ENCODE results near the gene GPRIN3.
"Not testable (repeated sequence)": the region's sequence is repeated elsewhere in the genome, so short reads cannot be mapped to it uniquely, and the experiment has no call there.

GPRIN3 gene

DNA sequence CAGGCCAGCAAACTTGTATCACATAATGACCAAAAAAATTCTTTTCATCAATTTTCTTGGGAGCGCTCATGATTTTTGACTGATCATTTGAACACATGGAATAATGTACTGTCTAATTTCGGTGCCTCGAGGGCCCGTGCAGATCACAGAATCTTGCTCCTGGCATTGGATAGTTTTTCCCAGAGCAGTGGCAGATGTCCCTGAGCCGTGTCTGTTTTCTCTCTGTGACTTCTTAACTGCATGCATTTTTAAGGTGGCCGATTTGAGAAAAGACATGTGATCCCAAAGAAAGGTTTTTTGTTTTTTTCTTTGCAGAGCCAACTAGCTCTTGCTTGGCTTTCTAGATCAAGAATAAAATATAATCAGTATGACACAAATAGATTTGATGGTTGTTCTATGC, 19.7 kb downstream of the GPRIN3 start:
- no peak for DNase-seq

DNA sequence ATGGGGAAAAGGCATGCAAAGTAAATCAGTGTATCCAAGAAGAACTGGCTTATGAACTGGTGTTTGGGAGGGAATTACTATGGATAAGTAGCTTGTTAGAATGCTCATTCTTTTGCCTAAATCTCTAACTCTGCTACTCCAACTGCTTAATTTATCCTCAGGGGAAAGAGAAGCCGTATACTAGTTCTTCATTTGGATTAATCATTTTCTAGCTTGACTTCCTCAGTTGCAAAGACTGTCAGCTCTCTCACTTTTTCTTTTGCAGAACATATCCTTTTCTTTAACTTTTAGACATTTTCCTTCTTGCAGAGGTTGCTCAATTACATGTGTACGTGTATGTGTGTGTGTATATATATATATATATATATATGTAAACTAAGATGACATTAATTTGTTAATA, 21.9 kb downstream of the GPRIN3 start:
- no peak for DNase-seq

DNA sequence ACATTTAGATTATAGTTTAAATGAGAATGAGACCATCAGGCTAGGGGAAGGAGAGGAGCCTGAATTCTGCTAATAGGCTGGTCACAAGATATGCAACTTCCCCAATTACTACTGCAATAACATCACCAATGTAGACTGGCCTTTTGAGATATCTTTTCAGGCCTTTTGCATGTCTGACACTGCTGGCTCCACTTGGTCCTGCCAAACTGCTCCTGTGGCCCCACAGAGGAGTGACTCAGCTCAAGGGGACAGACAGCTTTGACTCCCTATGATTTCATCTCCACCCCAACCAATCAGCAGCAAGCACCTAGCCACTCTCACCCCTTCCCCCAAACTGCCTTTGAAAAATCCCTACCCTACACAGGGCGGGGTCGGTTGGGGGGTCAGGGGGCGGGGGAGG, 22.8 kb downstream of the GPRIN3 start:
- no peak for DNase-seq

DNA sequence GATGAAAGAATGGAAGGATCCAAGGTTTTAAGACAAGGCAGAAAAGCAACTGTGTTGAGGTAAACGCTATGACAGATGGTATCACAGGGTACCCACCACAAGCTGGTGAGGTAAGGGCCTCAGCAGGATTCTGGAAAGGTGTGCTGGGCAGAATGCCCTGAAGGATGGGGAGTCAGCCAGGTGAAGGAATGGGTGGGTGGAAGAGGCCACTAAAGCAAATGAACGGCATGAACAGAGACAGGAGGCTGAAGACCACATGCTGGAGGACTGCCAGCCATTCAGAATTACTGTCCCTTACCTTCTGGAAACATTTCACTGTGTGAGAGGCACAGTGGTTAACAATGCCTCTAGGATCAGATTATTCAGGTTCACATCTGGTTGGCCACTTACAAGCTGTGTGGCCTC, 23.6 kb downstream of the GPRIN3 start:
- DNase-seq: no peak

DNA sequence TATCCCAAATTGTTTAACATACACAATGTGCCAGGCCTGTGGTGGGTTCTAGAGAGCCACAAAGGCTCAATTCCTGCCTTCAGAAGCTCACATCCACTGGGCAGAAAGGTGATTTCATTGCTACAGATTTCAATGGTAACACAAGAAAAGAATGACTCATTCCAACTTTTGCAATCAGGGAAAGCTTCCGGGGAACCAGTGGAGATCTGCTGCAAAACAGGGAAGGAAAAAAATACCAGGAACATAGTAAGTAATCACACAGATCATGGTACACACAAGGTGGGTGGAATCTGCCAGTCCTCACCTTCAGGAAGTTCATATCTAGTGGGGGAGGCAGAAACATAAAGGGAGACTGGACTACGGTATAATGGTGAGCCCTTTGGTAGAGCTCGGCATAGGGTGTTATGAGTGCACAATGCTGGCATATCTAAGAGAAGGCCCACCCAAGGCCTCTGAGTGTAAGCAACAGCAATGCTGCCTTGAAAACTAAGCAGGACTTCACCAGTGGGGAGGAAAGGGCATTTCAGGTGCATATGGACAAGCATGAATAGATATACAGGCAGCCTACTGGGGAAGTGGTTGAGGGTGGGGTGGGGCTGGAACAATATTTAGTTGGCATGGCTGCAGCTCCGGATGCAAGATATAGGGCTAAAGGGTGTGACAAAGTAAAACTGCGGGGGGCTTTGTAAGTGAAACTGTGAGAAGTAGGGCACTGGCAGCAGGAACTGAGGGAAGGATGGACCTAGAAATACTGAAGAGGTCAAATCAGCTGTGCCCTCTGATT, 24.2 kb downstream of the GPRIN3 start:
- DNase-seq: no peak

DNA sequence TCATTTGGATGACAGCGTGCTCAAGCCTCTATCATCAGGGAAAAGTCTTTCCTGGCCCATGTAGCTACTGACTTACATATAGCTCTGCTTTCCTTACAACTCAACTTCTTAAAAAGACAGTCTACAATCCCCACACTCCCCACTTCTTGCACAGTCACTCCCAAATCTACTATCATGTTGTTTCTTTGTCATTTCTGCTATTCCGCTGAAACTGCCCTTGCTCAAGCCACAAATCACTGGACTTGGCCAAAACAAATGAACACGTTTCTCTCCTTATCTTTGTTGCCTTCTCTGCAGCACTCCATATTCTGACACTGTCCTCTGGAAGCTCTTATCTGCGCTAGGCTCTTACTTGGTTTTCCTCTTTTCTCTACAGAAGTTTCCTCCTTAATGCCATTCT, 28.2 kb downstream of the GPRIN3 start:
- no peak for DNase-seq

DNA sequence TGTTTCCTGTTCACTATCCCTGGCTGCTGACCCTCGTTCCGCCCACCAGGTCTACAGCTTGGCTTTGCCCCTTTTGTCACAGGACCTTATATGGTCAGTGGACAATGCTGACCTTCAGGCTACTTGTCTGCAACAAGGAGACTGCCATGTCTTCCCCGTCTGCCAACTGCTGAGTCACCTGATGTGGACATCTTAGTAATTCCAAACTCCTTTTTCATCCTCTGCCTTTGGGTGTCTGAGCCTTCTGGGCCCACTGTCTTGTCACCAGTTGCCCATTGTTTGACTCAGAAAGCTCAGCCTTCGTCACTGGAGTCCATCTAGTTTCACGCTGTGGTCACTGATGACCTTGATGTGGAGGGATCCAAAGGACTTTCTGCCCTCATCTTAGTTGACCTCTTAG, 30.2 kb downstream of the GPRIN3 start:
- DNase-seq: no peak

DNA sequence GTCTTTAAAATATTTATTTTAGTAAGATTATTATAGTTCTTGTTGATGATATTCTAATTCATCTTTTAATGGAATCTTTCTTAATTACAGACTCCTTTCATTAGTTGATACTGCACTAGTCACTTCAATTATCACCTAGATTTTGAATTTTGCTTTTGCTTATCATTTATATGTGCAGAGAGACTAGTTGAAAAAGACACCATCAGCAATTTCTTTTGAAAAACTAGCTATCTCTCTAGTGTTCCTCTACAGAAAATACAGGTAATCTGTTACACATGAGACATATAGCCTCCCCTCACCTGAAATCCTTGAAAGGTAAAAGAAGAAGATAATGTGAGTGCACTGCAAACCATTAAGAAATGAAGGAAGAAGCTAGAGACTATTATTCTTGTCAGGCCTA, 31.3 kb downstream of the GPRIN3 start:
- DNase-seq: no peak

DNA sequence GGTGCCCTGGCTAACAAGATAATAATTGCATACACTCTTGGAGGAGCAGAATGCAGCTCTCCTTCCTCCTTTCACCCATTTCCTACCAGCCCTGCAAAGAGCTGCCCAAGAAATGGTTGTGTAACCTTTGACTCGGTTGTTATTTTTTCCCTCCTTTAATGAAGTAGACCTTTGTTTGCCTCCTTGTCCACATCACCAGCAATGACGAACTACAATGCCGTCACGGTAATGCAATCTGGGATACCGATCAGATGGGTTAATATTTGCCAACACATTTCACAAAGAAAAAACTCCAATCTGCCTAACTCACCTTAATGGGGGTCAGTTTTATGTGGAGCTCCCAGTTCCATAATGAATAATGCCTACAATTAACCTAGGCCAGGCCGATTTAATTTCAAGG, 32.0 kb downstream of the GPRIN3 start:
- no peak for DNase-seq

DNA sequence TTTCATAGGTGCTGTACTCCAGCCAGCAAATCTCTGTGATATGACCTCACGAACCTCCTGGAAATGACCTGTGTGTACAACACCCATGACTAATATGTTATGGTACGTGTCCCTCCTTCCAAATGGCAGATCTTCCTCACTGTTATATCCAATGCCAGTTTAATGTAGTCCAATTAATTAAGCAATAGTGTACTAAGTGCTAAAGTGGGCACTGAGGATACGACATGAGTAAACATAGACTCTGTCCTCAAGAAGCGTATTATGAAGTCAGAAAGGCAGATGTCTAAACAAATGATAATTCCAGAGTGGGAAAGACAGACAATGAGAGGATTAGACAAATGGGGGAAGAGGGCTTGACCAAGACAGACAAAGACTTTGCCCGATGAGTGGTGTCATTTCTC, 33.9 kb downstream of the GPRIN3 start:
- no peak for DNase-seq

DNA sequence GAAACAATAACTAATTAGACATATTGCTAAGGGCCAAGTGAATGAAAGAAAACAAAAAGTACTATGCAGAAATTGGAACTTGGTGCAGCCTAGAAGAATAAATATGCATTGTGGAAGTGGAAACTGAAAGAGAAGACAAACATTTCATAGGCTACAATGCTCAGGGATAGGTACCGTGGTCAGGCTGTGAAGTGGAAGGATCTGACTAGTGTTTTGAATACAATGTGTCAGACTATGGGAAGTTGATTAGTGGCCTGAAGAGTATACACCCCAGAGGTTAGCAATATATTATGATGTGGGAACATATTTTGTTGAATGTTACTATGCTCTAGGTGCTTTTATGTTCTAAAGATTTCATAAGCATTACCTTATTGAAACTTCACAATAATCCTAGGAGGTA, 36.8 kb downstream of the GPRIN3 start:
- no peak for DNase-seq

DNA sequence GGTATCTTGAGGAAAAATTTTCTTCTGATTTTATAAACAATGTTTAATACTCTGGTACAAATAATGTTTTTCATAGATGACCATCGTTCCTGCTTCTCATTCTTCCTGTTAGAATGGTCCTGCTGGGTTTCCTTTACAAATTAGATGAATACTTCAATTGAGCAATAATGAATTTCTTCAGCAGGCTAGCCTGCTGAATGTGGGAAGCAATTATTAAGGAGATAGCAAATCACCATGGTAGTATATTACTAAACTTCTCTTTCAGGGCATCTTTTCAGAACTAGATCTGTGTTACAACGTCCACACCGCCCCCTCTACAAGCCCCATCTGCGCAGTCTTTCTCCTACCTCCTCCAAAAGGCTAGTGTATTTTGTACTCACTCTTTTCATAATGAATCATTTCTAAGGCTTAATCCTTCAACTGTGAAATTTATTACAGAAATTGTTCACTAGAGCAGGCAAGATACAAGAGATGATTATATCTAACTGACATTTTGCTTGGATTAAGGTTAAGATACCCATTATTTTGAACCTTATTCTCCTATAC, 38.4 kb downstream of the GPRIN3 start:
- no peak for DNase-seq

DNA sequence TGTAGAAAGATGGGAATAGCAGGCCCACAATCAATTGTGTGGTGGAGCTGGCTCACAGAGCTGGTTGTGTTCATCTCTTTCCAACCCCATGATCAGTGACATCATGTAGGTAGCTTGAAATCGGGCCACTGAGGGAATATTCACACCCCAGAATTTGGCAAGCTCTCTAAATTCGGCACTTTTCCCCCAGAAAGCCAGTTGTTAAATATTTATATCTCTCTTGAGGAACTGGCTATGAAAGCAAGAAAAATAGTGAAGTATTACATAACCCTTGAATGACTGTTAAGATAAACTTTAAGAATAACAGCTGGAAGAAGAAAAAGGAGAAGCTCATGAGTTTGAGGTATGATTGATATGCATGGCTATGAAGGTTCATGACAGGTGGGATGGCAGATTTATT, 38.9 kb downstream of the GPRIN3 start:
- DNase-seq: no peak

DNA sequence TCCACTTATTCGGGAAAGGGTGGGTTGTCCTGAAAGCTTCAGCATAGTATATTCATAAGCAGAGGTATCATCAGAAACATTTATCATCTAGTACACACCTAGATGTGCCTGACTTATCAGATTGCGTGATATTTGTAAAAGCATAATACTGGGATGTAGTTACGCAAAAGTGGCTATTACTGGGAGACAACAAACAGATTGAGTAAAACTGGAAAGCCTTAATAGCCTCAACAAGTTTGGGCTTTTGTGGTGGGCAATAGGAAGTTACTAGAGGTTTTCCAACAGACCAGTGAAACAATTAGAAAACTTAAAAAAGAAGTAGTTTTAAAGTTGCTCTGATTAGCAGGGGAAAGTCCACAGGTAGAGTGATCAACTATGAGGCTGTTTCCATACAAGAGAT, 39.8 kb downstream of the GPRIN3 start:
- DNase-seq: no peak

DNA sequence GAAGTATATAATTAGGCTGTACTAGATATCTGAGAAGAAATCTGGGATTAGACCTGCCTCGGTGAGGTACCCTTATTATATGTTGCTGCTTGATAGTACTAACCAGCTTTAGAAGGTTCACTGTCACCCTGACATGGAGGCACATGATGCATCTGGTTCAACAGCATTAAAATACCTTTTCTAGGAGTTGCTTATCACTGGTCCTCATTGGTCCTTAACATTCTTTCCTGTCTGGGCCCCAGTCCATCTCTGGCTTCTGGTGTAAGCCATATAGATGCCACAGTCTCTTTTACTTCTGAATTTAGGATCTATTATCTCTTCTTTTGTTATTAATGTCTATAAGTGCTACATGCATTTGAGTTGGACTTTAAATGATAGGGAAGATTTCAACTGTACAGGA, 40.2 kb downstream of the GPRIN3 start:
- DNase-seq: no peak

DNA sequence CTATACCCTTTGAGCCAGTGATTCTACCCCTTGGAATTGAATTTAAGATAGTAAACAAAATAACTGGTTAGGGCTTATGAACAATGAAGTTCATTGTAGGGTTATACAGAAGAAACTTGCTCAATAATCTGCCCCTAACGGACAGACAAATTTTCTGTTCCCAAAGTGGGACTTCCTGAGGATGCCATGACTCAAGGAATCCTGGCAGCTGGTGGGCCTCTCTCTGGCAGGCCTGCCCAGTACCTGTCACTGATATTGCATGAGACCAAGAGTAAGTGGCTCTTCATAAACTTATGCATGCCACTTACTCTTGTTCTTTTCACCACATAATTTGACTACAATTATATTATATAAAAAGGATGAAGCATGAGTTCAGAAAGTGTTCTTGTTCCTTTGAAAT, 41.5 kb downstream of the GPRIN3 start:
- no peak for DNase-seq

DNA sequence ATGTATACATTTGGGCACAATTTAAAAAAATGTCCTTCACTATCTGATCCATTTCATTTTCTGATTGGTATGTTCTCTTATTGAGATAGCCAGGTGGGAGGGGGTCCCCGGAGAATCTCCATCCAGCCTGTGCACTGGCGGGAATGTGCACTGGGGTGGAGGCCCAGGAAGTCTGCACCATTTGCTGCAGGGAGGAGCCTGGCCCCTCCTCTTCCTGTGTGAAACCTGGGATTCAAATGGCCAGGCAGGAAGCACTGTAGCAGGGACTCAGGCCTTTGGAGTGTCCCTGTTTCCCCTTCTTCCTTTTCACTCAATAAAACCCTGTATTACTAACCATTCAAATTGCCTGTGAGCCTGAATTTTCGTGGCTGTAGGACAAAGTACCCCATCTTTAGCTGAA, 44.3 kb downstream of the GPRIN3 start:
- no peak for DNase-seq

DNA sequence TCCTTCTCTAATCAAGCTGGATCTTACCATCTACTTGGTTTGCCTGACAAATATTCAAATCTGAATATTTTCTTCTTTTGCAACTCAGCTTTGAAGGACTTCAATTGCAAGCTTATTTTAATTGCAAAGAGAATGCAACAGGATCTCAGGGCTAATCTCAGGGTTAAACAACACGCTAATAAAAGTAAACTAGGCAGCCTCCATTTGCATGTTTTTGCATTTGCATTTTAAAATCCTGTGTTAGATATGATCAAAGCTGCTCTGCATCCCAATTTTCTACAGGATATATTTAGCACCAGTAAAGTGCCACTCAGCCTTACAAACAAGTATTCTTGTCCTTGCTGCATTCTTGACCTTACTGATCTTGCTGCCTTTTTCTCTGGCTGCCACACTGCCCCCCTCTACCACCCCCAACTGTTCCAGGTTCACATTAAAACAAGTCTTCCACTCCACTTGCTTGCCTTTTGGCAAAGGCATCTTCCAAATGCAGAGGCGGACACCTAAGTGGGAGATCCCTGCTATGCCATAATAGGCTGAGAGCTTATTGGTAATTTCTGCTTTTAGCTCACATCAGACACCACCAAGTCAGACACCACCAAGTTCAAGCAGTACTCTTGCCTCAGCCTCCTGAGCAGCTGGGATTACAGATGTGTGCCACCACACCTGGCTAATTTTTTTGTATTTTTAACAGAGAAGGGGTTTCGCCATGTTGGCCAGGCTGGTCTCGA, 48.1 kb downstream of the GPRIN3 start:
- DNase-seq: no peak

DNA sequence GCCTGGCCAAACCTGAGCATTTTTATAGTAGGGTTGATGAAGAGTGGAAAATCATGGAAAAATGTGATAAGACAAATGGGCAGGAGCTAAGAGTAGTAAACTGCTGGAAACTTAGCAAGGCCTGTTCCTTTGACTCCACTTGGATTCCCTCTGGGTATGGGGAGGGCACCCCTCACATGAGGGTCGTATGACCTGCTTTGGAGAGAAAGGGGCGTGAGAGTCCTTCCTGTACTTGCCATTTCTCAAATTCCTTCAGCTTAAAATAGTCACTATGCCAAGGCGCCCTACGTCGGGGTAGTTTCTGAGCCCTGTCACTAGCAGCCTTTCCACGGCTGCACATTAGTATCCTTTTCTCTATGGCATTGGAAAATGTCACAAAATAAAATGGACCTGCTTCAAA, 49.1 kb downstream of the GPRIN3 start:
- DNase-seq: no peak

DNA sequence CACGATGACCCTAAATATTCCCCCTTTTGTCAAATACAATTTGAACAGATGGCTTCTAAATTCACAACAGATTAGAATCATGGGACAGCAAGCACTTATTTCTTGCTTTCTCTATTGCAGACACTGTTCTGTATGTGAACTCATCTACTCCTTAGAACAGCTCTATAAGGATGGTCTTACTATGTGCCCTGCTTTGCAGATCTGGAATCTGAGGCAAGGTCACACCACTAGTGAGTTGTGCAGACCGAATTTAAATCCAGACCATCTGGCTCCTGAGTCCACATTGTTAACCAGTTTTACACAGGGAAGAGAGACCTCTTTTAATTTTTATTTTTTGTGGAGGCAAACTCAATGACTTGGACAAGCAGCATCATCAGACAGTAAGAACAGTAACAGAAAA, 50.2 kb downstream of the GPRIN3 start:
- no peak for DNase-seq

DNA sequence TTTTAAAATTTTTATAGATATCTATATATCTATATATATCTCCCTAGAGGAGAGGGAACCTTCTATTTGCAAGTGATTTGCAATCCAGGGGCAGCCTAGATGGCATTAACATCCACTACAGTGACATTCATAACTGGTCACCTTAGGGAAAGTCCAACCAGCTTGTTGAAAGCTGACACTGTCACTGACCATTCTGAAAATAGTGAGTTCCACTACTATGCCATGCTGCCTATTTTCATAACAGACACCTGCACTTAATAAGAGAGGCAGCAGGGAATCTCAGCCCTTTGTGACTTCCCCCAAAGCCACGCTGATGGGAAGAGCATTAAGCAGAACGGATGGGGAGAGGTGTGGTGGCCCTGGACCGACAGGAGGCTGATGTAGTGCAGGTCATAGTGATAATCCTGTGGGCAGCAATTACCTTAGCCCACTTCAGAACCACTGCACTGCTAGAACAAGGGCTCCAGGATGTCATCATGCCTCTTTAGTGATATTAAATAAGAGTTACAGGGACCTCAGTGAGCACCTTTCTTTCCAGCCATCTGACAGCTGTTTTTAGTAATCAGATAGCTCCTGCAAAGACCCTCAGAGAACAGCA, 51.3 kb downstream of the GPRIN3 start:
- no peak for DNase-seq

DNA sequence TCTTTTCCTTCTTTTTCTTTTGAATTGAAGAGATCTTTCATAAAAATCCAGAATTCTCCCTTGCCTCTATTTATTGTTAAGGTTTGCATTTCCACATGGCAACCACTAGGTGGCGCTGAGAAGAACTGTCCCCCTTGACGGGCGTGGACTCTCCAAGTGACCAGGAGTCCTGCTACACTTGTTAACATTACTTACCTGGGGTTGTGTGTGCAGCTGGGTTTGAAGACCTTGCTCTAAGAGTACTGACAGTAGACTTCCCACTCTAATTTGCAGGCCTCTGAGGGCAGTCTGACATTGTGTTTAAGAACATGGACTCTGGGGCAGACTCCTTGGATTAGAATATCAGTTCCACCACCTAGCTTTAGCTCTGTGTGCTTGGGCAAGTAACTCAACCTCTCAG, 52.8 kb downstream of the GPRIN3 start:
- DNase-seq: no peak

DNA sequence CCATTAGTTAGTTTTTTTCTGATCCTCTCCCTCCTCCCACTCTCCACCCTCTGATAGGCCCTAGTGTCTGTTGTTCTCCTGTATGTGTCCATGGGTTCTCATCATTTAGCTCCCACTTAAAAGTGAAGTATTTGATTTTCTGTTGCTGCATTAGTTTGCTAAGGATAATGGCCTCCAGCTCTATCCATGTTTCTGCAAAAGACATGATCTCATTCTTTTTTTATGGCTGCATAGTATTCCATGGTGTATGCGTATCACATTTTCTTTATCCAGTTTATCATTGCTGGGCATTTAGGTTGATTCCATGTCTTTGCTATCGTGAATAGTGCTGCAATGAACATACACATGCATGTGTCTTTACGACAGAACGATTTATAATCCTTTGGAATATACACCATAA, 53.3 kb downstream of the GPRIN3 start:
- DNase-seq: not testable (repeated sequence)

DNA sequence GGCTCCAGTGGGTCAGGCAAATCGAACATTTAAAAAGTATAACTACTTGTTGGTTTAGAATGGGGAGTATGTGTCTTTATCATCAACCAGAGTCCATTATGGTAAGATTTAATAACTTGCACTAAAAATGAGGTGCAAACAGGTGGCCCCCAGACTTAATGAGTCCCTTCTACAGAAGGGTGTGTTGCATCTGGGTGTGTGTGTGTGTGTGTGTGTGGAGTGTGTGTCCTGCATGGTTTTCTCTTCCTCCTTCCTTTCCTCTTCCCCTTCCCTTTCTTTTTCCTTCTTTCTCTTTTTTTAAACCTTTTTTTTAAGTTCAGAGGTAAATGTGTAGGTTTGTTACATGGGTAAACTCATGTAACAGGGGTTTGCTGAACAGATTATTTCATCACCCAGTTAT, 53.7 kb downstream of the GPRIN3 start:
- no peak for DNase-seq

All from NCI-H2081 treated with DMSO at 0.1 percent for 48 hours (cell line).